ENCODE results near the gene TRPC3. TPM values are rescaled to one million over a fixed set of nuclear protein-coding genes. Genes with fewer than 3 reads are reported as not detected.

TRPC3 gene
- total RNA-seq, 6 experiments from 2014 or later = not detected

DNA sequence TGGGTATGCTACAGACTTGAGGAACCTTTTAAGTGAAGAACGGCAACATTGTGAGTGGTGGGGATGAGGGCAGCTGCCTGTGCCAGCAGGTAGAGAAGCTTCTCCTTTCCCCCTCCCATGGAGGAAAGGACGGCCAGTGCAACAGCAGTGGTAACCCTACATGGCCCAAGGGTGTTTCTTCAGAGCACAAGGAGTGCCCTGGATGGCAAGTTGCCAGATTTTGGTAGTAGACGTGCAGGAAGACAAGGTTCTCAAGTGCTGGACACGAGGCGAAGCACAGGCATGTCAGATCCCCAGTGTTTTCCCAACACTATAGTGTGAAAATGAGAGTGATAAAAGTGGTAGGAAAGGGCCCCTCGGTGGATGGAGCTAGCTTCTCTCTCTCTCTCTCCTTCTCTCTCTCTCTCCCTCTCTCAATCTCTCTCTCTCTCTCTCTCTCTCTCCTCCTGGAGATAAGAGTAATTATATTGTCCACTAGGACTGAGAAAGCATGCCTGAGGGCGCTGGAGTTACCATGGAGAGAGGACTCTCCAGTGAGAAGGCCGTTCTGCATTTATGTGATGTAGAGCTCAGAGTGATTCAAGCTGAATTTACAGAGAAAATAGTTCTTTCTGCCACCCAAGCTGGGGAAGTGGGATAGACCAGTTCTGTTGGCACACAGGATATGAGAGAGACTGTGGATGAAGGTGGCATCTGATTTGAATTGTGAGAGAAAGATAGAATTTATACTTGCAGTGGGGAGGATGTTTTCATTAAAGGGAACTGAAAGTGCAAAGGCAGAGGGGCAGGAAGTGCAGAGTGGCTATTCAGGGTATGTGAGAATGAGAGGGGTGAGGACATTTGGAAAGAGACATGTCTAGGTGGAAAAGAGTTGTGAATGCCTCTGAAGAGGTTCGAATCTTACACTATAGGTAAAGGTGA lies 25.7 kb upstream of the TRPC3 start:
- TF ChIP-seq, protein P1, sequence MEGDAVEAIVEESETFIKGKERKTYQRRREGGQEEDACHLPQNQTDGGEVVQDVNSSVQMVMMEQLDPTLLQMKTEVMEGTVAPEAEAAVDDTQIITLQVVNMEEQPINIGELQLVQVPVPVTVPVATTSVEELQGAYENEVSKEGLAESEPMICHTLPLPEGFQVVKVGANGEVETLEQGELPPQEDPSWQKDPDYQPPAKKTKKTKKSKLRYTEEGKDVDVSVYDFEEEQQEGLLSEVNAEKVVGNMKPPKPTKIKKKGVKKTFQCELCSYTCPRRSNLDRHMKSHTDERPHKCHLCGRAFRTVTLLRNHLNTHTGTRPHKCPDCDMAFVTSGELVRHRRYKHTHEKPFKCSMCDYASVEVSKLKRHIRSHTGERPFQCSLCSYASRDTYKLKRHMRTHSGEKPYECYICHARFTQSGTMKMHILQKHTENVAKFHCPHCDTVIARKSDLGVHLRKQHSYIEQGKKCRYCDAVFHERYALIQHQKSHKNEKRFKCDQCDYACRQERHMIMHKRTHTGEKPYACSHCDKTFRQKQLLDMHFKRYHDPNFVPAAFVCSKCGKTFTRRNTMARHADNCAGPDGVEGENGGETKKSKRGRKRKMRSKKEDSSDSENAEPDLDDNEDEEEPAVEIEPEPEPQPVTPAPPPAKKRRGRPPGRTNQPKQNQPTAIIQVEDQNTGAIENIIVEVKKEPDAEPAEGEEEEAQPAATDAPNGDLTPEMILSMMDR (IDR thresholded peaks at IDR 0.05) = no peak
- H3K4me3 Mint-ChIP-seq = no peak overlapping the region
- no peaks in the 10 kb centered on the region for H3K36me3 Mint-ChIP-seq (ENCODE audit: low read depth)
- H3K27me3 Mint-ChIP-seq (ENCODE audit: insufficient read depth) = no peaks in the 10 kb centered on the region; the same call in 1 of the 2 replicates
- H3K9me3 Mint-ChIP-seq = no peaks in the 10 kb centered on the region
- H3K4me1 Mint-ChIP-seq (ENCODE audit: low read depth) = no peaks in the 10 kb centered on the region
- no peak overlapping the region for H3K27ac Mint-ChIP-seq
- peak; percentile 7 for DNase-seq

DNA sequence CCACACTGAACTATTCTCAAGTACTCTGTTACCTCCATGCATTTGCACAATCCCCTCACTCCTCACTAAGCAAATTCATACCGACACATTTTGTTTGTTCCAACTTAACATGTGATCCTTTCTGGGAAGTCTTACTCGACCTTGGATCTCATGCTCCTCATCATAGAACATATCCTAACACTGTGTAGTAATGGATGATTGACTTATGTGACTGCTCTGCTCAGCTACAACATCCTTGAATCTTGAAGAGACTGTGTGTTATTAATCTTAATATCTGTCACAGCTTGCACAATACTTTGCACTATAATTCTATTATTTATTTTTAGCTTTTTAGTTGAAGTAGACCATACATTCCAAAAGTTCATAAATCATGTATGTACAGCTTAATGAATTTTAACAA lies 23.9 kb upstream of the TRPC3 start:
- H3K36me3 Mint-ChIP-seq (ENCODE audit: low read depth) = no peaks in the 10 kb centered on the region
- H3K9me3 Mint-ChIP-seq = no peaks in the 10 kb centered on the region
- TF ChIP-seq, protein P1 (IDR thresholded peaks at IDR 0.05) = no peak
- no peaks in the 10 kb centered on the region for H3K4me1 Mint-ChIP-seq (ENCODE audit: low read depth)
- no peak for DNase-seq
- H3K27ac Mint-ChIP-seq = no peak overlapping the region
- no peaks in the 10 kb centered on the region; the same call in 1 of the 2 replicates for H3K27me3 Mint-ChIP-seq (ENCODE audit: insufficient read depth)
- no peak overlapping the region for H3K4me3 Mint-ChIP-seq

DNA sequence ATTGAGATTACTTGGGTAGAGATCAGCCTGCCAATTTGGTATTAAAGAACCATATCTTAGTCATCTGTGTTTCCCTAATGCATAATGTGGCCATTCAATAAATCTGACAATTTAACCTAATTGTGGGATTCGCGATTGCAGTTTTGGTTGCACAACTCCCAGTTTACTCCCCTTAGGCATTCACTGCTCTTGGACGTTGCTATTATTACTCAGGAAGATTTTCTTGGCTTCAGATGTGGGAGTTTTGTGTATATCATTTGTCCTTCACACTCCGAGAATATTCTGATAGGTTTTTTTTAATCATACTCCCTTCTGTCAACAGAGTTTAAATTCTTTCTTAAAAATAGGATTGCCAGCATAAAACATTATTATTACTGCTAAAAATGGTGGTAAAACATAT lies 22.0 kb upstream of the TRPC3 start:
- Mint-ChIP-seq H3K4me3 (no peak overlapping the region), H3K27ac (no peak overlapping the region), H3K4me1 (ENCODE audit: low read depth) (no peaks in the 10 kb centered on the region), H3K9me3 (no peaks in the 10 kb centered on the region), H3K27me3 (ENCODE audit: insufficient read depth) (peaks cover 3% of the 10 kb centered on the region), H3K36me3 (ENCODE audit: low read depth) (no peaks in the 10 kb centered on the region)
- TF ChIP-seq, protein P1 (IDR thresholded peaks at IDR 0.05) = no peak
- no peak for DNase-seq

DNA sequence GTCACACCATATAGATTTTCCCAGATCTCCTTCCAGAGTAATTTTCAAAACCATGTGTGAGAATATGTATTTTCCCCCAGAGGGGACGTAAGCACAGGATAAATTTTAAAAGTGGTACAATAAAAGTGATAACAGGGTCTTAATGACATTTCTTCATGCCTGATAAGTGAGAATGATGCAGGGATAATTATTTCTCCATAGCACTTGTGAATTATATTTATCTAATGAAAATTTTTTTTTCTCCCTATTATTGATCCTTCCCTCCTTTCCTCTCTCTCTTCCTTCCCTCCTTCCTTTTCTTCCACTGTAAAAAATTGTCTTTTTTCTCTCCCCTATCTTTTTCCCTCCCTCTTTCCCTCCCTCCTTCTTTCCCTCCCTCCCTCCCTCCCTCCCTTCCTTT lies 17.0 kb upstream of the TRPC3 start:
- H3K4me1 Mint-ChIP-seq (ENCODE audit: low read depth) = no peaks in the 10 kb centered on the region

DNA sequence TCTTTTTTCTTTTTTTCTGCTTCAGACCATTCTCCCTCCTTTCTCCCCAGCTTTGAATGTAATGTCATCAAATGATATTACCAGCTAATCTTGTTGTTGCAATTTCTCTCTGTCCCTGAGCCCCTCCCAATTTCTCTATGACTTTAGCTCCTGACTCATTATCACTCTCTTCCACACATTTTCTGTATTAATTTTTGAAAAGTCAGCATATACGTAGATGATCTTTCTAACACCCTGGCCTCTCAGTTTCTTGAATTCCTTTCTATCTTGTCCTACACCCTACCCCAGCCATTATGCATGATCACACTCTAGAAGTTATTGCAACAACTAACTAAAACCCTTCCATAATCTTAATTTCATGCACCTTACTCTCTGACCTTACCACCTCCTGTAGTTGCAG lies 13.1 kb upstream of the TRPC3 start:
- Mint-ChIP-seq H3K27me3 (ENCODE audit: insufficient read depth) (peaks cover under 1% of the 10 kb centered on the region; the same call in 1 of the 2 replicates), H3K27ac (no peak overlapping the region), H3K4me3 (no peak overlapping the region), H3K36me3 (ENCODE audit: low read depth) (no peaks in the 10 kb centered on the region), H3K4me1 (ENCODE audit: low read depth) (no peaks in the 10 kb centered on the region), H3K9me3 (no peaks in the 10 kb centered on the region)
- TF ChIP-seq, protein P1 (IDR thresholded peaks at IDR 0.05) = no peak
- DNase-seq = no peak

More for the DNA sequence above, 17.0 kb upstream of the TRPC3 start:
- H3K27ac Mint-ChIP-seq = no peak overlapping the region
- no peak for DNase-seq
- TF ChIP-seq, protein P1 (IDR thresholded peaks at IDR 0.05) = no peak
- peaks cover 3% of the 10 kb centered on the region for H3K27me3 Mint-ChIP-seq (ENCODE audit: insufficient read depth)
- H3K36me3 Mint-ChIP-seq (ENCODE audit: low read depth) = no peaks in the 10 kb centered on the region
- H3K4me3 Mint-ChIP-seq = no peak overlapping the region
- H3K9me3 Mint-ChIP-seq = no peaks in the 10 kb centered on the region
